Femur (tissue), 1 donor: ENCODE results near the gene MTMR10.

Experiments used
- DNase-seq: peaks from one replicate; pipeline ENCODE4 v3.0.0-alpha.2; 2017

MTMR10 gene

GRCh38 chr15:30953731-30954378, 37.6 kb downstream of the MTMR10 start:
- no peak for DNase-seq

GRCh38 chr15:30953183-30953582, 38.2 kb downstream of the MTMR10 start:
- no peak for DNase-seq

- no peak for DNase-seq
These were observed 47.6 kb downstream of the MTMR10 start for GRCh38 chr15:30943654-30944335.

GRCh38 chr15:30941520-30941919, 49.9 kb downstream of the MTMR10 start:
- no peak for DNase-seq

GRCh38 chr15:30940359-30940758, 51.1 kb downstream of the MTMR10 start:
- no peak for DNase-seq

GRCh38 chr15:30939161-30939560, 52.3 kb downstream of the MTMR10 start:
- no peak for DNase-seq

GRCh38 chr15:30933293-30933692, 58.1 kb downstream of the MTMR10 start:
- DNase-seq: no peak

- no peak for DNase-seq
These were observed 61.0 kb downstream of the MTMR10 start for GRCh38 chr15:30930422-30930821.

- DNase-seq: no peak
These were observed 61.4 kb downstream of the MTMR10 start for GRCh38 chr15:30929982-30930381.

GRCh38 chr15:30929064-30929669, 62.3 kb downstream of the MTMR10 start:
- DNase-seq: no peak

GRCh38 chr15:30928076-30928475, 63.4 kb downstream of the MTMR10 start:
- no peak for DNase-seq

- no peak for DNase-seq
These were observed 64.2 kb downstream of the MTMR10 start for GRCh38 chr15:30927148-30927761.

- no peak for DNase-seq
These were observed 65.3 kb downstream of the MTMR10 start for GRCh38 chr15:30926161-30926560.

GRCh38 chr15:30925686-30926085, 65.7 kb downstream of the MTMR10 start:
- no peak for DNase-seq

GRCh38 chr15:30924353-30924752, 67.1 kb downstream of the MTMR10 start:
- DNase-seq: no peak

GRCh38 chr15:30923429-30923828, 68.0 kb downstream of the MTMR10 start:
- no peak for DNase-seq

GRCh38 chr15:30922480-30923311, 68.7 kb downstream of the MTMR10 start:
- peak; percentile 78 for DNase-seq

- peak; percentile 66 for DNase-seq
These were observed 69.5 kb downstream of the MTMR10 start for GRCh38 chr15:30921781-30922479.

GRCh38 chr15:30921106-30921505, 70.3 kb downstream of the MTMR10 start:
- DNase-seq: no peak

GRCh38 chr15:30919877-30920550, 71.4 kb downstream of the MTMR10 start:
- DNase-seq: no peak

GRCh38 chr15:30918366-30918765, 73.1 kb downstream of the MTMR10 start:
- DNase-seq: no peak

GRCh38 chr15:30917675-30918074, 73.8 kb downstream of the MTMR10 start:
- no peak for DNase-seq
